WTC11 (cell line): ENCODE measurements around the gene INSC. TPM values are rescaled to one million over a fixed set of nuclear protein-coding genes. Genes with fewer than 3 reads are reported as not detected.

Source experiments
- ATAC-seq: fragments of 200-7000 bp; cut with Tn5 transposase; 2 replicates; pipeline ENCODE4 v1.10.0; 2021; ENCODE audit warnings: mild to moderate bottlenecking, moderate library complexity
- CTCF ChIA-PET: fragments of 300-600 bp; sonication (Branson Sonifier 250); formaldehyde crosslinking; loops from one replicate; lab custom pipeline; 2021; ENCODE audit warnings: antibody characterized with exemption; lab: Charles Lee
- POLR2A ChIA-PET: fragments of 350-600 bp; sonication (Branson Sonifier 250); formaldehyde crosslinking; loops from one replicate; lab custom pipeline; 2021; ENCODE audit warnings: antibody characterized with exemption; lab: Charles Lee
- DNase-seq: peaks from one replicate; pipeline ENCODE4 v3.0.0; 2021; ENCODE audit warnings: low spot score
- H3K27ac Mint-ChIP-seq: 2 replicates; pipeline ENCODE4 v1.8.0; 2021; ENCODE audit warnings: mixed read lengths
- H3K27me3 Mint-ChIP-seq: 2 replicates; pipeline ENCODE4 v1.8.0; 2021; ENCODE audit warnings: low read depth, mild to moderate bottlenecking, moderate library complexity, mixed read lengths
- H3K36me3 Mint-ChIP-seq: 2 replicates; pipeline ENCODE4 v1.8.0; 2021; ENCODE audit warnings: mixed read lengths
- H3K4me1 Mint-ChIP-seq: 2 replicates; pipeline ENCODE4 v1.8.0; 2022; ENCODE audit warnings: mixed read lengths
- H3K4me3 Mint-ChIP-seq: 2 replicates; pipeline ENCODE4 v1.8.0; 2021; ENCODE audit warnings: mild to moderate bottlenecking, moderate library complexity, mixed read lengths
- H3K9me3 Mint-ChIP-seq: 2 replicates; pipeline ENCODE4 v1.8.0; 2021; ENCODE audit warnings: mixed read lengths
- ELF4 ChIP-seq: sonication (generic); formaldehyde crosslinking; IDR thresholded peaks from 2 replicates; pipeline ENCODE4 v1.8.1; 2022; ENCODE audit warnings: low read depth, mild to moderate bottlenecking, moderate library complexity, missing genetic modification reagents
- ESRRA ChIP-seq: sonication (generic); formaldehyde crosslinking; IDR thresholded peaks from 2 replicates; pipeline ENCODE4 v1.8.1; 2022; ENCODE audit warnings: mild to moderate bottlenecking, missing genetic modification reagents, borderline replicate concordance
- TCF7 ChIP-seq: sonication (generic); formaldehyde crosslinking; IDR thresholded peaks from 2 replicates; pipeline ENCODE4 v1.8.0; 2022; ENCODE audit warnings: mild to moderate bottlenecking, low read depth, missing genetic modification reagents, moderate library complexity
- total RNA-seq: library from RNA; stranded (reverse); gene quantifications from 3 replicates; pipeline ENCODE4 v1.2.3, GENCODE V29; 2021
- TF ChIP-seq, protein P1 (sequence below): fragments of 250-450 bp; sonication (Bioruptor Pico); IDR thresholded peaks from 2 replicates; pipeline ENCODE4 v1.9.0; 2021; ENCODE audit warnings: mild to moderate bottlenecking, borderline replicate concordance
- TF ChIP-seq, protein P2 (sequence below): sonication (generic); formaldehyde crosslinking; IDR thresholded peaks from 2 replicates; pipeline ENCODE4 v1.8.1; 2023; ENCODE audit warnings: mild to moderate bottlenecking, missing genetic modification reagents, moderate library complexity
- TF ChIP-seq, protein P3 (sequence below): sonication (generic); formaldehyde crosslinking; IDR thresholded peaks from 2 replicates; pipeline ENCODE4 v1.8.1; 2023; ENCODE audit warnings: mild to moderate bottlenecking, moderate library complexity, missing genetic modification reagents
- TF ChIP-seq, protein P4 (sequence below): sonication (generic); formaldehyde crosslinking; IDR thresholded peaks from 2 replicates; pipeline ENCODE4 v1.8.1; 2023; ENCODE audit warnings: mild to moderate bottlenecking, missing genetic modification reagents, borderline replicate concordance
- TF ChIP-seq, protein P5 (sequence below): fragments of 250-450 bp; sonication (Bioruptor Pico); IDR thresholded peaks from 2 replicates; pipeline ENCODE4 v1.9.0; 2021; ENCODE audit warnings: mild to moderate bottlenecking
- TF ChIP-seq, protein P6 (sequence below): sonication (generic); formaldehyde crosslinking; IDR thresholded peaks from 2 replicates; pipeline ENCODE4 v1.8.1; 2022; ENCODE audit warnings: missing genetic modification reagents, borderline replicate concordance
- TF ChIP-seq, protein P7 (sequence below): fragments of 250-450 bp; sonication (Bioruptor Pico); IDR thresholded peaks from 2 replicates; pipeline ENCODE4 v2.1.2; 2022; ENCODE audit warnings: mild to moderate bottlenecking, moderate library complexity
- TF ChIP-seq, protein P8 (sequence below): fragments of 250-450 bp; sonication (Bioruptor Pico); IDR thresholded peaks from 2 replicates; pipeline ENCODE4 v1.8.0; 2021; ENCODE audit warnings: mild to moderate bottlenecking
- TF ChIP-seq, protein P9 (sequence below): sonication (generic); formaldehyde crosslinking; conservative IDR thresholded peaks from 2 replicates; pipeline ENCODE4 v1.8.1; 2023; ENCODE audit warnings: mild to moderate bottlenecking, low read depth, missing genetic modification reagents, moderate library complexity

The INSC gene
- total RNA-seq, 1 experiment from 2014 or later, result 0.44 TPM

DNA sequence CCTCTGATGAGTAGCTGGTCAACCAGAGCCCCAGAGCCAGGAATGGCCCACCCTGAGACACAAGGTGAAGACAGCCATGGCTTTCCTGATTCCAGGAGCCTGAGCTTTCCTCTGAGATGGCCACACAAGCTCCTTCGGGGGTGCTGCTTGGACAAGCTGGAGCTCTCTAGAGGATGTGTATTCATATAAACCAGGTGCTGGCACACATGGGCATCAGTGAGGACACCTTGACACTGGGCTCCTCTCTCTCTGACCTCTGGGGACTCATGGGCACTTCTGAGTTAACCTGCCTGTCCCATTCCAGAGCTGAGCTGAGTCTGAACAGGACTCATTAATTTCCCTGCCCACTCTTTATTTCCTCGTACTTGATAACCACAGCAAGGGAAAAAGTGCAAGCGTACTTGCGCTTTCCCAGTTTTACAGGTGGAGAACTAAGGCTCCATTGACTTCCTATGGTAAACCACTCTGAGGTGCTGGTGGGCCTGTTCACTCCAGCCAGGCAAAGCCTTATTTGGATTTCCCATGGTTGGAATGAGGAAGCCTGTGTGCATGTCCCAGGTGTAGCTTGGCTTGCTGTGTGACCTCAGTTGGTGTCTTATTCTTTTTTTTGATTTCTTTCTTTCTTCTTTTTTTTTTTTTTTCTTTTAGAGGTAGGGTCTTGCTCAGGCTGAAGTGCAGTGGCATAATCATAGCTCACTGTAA lies 25.4 kb downstream of the INSC start (continued):
- TF ChIP-seq, protein P1, sequence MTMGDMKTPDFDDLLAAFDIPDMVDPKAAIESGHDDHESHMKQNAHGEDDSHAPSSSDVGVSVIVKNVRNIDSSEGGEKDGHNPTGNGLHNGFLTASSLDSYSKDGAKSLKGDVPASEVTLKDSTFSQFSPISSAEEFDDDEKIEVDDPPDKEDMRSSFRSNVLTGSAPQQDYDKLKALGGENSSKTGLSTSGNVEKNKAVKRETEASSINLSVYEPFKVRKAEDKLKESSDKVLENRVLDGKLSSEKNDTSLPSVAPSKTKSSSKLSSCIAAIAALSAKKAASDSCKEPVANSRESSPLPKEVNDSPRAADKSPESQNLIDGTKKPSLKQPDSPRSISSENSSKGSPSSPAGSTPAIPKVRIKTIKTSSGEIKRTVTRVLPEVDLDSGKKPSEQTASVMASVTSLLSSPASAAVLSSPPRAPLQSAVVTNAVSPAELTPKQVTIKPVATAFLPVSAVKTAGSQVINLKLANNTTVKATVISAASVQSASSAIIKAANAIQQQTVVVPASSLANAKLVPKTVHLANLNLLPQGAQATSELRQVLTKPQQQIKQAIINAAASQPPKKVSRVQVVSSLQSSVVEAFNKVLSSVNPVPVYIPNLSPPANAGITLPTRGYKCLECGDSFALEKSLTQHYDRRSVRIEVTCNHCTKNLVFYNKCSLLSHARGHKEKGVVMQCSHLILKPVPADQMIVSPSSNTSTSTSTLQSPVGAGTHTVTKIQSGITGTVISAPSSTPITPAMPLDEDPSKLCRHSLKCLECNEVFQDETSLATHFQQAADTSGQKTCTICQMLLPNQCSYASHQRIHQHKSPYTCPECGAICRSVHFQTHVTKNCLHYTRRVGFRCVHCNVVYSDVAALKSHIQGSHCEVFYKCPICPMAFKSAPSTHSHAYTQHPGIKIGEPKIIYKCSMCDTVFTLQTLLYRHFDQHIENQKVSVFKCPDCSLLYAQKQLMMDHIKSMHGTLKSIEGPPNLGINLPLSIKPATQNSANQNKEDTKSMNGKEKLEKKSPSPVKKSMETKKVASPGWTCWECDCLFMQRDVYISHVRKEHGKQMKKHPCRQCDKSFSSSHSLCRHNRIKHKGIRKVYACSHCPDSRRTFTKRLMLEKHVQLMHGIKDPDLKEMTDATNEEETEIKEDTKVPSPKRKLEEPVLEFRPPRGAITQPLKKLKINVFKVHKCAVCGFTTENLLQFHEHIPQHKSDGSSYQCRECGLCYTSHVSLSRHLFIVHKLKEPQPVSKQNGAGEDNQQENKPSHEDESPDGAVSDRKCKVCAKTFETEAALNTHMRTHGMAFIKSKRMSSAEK (CRISPR knock-in tag), result no peak
- TF ChIP-seq TCF7 (CRISPR knock-in tag), result no peak
- no peak for TF ChIP-seq ELF4 (CRISPR knock-in tag)
- TF ChIP-seq, protein P2, sequence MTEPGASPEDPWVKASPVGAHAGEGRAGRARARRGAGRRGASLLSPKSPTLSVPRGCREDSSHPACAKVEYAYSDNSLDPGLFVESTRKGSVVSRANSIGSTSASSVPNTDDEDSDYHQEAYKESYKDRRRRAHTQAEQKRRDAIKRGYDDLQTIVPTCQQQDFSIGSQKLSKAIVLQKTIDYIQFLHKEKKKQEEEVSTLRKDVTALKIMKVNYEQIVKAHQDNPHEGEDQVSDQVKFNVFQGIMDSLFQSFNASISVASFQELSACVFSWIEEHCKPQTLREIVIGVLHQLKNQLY, result no peak
- TF ChIP-seq, protein P3, sequence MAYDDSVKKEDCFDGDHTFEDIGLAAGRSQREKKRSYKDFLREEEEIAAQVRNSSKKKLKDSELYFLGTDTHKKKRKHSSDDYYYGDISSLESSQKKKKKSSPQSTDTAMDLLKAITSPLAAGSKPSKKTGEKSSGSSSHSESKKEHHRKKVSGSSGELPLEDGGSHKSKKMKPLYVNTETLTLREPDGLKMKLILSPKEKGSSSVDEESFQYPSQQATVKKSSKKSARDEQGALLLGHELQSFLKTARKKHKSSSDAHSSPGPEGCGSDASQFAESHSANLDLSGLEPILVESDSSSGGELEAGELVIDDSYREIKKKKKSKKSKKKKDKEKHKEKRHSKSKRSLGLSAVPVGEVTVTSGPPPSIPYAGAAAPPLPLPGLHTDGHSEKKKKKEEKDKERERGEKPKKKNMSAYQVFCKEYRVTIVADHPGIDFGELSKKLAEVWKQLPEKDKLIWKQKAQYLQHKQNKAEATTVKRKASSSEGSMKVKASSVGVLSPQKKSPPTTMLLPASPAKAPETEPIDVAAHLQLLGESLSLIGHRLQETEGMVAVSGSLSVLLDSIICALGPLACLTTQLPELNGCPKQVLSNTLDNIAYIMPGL (CRISPR knock-in tag), result no peak
- TF ChIP-seq, protein P4, sequence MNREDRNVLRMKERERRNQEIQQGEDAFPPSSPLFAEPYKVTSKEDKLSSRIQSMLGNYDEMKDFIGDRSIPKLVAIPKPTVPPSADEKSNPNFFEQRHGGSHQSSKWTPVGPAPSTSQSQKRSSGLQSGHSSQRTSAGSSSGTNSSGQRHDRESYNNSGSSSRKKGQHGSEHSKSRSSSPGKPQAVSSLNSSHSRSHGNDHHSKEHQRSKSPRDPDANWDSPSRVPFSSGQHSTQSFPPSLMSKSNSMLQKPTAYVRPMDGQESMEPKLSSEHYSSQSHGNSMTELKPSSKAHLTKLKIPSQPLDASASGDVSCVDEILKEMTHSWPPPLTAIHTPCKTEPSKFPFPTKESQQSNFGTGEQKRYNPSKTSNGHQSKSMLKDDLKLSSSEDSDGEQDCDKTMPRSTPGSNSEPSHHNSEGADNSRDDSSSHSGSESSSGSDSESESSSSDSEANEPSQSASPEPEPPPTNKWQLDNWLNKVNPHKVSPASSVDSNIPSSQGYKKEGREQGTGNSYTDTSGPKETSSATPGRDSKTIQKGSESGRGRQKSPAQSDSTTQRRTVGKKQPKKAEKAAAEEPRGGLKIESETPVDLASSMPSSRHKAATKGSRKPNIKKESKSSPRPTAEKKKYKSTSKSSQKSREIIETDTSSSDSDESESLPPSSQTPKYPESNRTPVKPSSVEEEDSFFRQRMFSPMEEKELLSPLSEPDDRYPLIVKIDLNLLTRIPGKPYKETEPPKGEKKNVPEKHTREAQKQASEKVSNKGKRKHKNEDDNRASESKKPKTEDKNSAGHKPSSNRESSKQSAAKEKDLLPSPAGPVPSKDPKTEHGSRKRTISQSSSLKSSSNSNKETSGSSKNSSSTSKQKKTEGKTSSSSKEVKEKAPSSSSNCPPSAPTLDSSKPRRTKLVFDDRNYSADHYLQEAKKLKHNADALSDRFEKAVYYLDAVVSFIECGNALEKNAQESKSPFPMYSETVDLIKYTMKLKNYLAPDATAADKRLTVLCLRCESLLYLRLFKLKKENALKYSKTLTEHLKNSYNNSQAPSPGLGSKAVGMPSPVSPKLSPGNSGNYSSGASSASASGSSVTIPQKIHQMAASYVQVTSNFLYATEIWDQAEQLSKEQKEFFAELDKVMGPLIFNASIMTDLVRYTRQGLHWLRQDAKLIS, result no peak
- TF ChIP-seq, protein P5, sequence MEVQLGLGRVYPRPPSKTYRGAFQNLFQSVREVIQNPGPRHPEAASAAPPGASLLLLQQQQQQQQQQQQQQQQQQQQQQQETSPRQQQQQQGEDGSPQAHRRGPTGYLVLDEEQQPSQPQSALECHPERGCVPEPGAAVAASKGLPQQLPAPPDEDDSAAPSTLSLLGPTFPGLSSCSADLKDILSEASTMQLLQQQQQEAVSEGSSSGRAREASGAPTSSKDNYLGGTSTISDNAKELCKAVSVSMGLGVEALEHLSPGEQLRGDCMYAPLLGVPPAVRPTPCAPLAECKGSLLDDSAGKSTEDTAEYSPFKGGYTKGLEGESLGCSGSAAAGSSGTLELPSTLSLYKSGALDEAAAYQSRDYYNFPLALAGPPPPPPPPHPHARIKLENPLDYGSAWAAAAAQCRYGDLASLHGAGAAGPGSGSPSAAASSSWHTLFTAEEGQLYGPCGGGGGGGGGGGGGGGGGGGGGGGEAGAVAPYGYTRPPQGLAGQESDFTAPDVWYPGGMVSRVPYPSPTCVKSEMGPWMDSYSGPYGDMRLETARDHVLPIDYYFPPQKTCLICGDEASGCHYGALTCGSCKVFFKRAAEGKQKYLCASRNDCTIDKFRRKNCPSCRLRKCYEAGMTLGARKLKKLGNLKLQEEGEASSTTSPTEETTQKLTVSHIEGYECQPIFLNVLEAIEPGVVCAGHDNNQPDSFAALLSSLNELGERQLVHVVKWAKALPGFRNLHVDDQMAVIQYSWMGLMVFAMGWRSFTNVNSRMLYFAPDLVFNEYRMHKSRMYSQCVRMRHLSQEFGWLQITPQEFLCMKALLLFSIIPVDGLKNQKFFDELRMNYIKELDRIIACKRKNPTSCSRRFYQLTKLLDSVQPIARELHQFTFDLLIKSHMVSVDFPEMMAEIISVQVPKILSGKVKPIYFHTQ, result no peak
- TF ChIP-seq ESRRA (CRISPR knock-in tag), result no peak

DNA sequence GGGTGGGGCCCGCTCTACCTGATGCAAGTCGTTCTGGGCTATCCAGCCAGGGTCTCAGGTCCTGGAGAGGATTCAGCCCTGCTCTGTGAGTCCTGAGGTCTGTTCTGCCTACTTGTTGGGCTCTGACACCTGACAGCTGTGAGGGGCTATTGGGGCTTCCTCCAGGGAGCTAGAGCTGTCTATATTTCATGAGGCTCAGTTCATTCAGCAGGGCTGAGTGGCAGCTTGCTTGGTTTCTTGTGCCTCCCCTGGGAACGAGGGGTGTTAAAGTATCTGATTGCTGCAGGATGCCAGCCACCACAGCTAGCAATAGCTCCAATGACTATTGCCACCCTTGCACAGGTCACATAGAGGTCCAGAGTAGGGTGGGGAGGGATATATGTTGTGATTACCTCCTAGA lies 26.7 kb downstream of the INSC start:
- DNase-seq, result no peak
- ATAC-seq, result no peak
- Mint-ChIP-seq H3K4me3 (no peak overlapping the region), H3K36me3 (no peaks in the 10 kb centered on the region), H3K9me3 (no peaks in the 10 kb centered on the region), H3K27me3 (no peaks in the 10 kb centered on the region), H3K27ac (no peak overlapping the region), H3K4me1 (peaks cover 3% of the 10 kb centered on the region; the same call in 1 of the 2 replicates)
- ChIA-PET POLR2A (no interaction called here), CTCF (interaction anchor here (2.0 to 2.3 kb wide), 2 partner anchors 67 to 234 kb away, joined by 6 to 8 read pairs; no protein-coding TSS in a partner anchor)
- TF ChIP-seq, protein P6, sequence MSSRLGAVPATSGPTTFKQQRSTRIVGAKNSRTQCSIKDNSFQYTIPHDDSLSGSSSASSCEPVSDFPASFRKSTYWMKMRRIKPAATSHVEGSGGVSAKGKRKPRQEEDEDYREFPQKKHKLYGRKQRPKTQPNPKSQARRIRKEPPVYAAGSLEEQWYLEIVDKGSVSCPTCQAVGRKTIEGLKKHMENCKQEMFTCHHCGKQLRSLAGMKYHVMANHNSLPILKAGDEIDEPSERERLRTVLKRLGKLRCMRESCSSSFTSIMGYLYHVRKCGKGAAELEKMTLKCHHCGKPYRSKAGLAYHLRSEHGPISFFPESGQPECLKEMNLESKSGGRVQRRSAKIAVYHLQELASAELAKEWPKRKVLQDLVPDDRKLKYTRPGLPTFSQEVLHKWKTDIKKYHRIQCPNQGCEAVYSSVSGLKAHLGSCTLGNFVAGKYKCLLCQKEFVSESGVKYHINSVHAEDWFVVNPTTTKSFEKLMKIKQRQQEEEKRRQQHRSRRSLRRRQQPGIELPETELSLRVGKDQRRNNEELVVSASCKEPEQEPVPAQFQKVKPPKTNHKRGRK (CRISPR knock-in tag), result no peak
- TF ChIP-seq, protein P7, sequence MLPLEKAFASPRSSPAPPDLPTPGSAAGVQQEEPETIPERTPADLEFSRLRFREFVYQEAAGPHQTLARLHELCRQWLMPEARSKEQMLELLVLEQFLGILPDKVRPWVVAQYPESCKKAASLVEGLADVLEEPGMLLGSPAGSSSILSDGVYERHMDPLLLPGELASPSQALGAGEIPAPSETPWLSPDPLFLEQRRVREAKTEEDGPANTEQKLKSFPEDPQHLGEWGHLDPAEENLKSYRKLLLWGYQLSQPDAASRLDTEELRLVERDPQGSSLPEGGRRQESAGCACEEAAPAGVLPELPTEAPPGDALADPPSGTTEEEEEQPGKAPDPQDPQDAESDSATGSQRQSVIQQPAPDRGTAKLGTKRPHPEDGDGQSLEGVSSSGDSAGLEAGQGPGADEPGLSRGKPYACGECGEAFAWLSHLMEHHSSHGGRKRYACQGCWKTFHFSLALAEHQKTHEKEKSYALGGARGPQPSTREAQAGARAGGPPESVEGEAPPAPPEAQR (CRISPR knock-in tag), result no peak
- TF ChIP-seq, protein P8, sequence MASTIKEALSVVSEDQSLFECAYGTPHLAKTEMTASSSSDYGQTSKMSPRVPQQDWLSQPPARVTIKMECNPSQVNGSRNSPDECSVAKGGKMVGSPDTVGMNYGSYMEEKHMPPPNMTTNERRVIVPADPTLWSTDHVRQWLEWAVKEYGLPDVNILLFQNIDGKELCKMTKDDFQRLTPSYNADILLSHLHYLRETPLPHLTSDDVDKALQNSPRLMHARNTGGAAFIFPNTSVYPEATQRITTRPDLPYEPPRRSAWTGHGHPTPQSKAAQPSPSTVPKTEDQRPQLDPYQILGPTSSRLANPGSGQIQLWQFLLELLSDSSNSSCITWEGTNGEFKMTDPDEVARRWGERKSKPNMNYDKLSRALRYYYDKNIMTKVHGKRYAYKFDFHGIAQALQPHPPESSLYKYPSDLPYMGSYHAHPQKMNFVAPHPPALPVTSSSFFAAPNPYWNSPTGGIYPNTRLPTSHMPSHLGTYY (CRISPR knock-in tag), result no peak
- TF ChIP-seq, protein P9, sequence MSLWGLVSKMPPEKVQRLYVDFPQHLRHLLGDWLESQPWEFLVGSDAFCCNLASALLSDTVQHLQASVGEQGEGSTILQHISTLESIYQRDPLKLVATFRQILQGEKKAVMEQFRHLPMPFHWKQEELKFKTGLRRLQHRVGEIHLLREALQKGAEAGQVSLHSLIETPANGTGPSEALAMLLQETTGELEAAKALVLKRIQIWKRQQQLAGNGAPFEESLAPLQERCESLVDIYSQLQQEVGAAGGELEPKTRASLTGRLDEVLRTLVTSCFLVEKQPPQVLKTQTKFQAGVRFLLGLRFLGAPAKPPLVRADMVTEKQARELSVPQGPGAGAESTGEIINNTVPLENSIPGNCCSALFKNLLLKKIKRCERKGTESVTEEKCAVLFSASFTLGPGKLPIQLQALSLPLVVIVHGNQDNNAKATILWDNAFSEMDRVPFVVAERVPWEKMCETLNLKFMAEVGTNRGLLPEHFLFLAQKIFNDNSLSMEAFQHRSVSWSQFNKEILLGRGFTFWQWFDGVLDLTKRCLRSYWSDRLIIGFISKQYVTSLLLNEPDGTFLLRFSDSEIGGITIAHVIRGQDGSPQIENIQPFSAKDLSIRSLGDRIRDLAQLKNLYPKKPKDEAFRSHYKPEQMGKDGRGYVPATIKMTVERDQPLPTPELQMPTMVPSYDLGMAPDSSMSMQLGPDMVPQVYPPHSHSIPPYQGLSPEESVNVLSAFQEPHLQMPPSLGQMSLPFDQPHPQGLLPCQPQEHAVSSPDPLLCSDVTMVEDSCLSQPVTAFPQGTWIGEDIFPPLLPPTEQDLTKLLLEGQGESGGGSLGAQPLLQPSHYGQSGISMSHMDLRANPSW (CRISPR knock-in tag), result no peak
